22Rv1 (cell line): ENCODE results near the gene PRDM16.

Experiments
- CTCF ChIP-seq: fragments of 450-650 bp; IDR thresholded peaks from 2 replicates; pipeline ENCODE4 v1.5.1; 2017; ENCODE audit warnings: mild to moderate bottlenecking
- ZFX ChIP-seq: fragments of 450-650 bp; IDR thresholded peaks from 2 replicates; pipeline ENCODE4 v1.6.1; 2017; ENCODE audit warnings: antibody characterized with exemption, borderline replicate concordance

- TF ChIP-seq CTCF = no peak
- no peak for TF ChIP-seq ZFX
These were observed 244.0 kb downstream of the PRDM16 start for GRCh38 chr1:3312898-3313575.
